GM18870 (cell line): Measurements from ENCODE around the gene ASIC1.

Experiments used
- ATAC-seq: cut with Tn5 transposase; IDR thresholded peaks from one replicate; pipeline ENCODE4 v1.9.1; 2021; ENCODE audit warnings: moderate library complexity; ENCODE audit not compliant: unreplicated experiment

Gene ASIC1

GRCh38 chr12:50040657-50041056 is 16.7 kb upstream of the ASIC1 start:
- no peak for ATAC-seq

DNA sequence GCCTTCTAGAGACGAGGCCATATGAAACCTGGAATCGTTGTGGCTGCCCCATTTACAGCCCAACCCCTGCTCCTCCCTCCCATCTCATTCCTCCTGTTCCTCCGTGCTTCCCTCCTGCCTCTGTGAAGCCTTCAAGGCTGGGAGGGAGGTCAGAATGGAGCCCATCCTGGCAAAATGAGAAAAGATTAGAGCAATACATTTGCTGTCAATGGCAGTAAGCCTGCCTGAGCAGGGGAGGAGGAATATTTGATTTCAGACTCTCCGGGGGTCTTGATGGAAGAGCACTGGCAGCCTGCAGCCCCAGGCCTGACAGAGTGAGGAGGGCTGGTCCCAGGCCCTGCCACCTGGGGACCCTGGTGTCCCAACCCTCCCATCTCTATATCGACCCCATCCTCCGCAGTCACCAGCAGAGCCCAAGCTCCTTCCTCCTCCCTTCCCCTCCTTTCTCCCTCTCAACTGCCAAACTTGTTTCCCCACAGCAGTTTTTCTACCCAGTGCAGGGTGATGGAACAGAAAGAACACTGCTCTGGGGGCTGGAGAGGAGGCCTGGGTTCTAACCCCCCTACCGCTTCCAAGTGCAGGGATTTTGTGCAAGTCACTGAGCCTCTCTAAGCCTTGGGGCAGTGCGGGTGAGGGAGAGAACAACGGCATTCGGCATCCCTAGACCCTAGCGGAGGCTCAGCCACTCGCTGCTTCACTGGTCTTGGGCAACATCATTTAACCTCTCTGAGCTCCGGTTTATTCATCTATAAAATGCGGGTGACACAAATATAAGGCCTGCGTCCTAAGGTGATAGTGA is 16.1 kb upstream of the ASIC1 start:
- no peak for ATAC-seq

DNA sequence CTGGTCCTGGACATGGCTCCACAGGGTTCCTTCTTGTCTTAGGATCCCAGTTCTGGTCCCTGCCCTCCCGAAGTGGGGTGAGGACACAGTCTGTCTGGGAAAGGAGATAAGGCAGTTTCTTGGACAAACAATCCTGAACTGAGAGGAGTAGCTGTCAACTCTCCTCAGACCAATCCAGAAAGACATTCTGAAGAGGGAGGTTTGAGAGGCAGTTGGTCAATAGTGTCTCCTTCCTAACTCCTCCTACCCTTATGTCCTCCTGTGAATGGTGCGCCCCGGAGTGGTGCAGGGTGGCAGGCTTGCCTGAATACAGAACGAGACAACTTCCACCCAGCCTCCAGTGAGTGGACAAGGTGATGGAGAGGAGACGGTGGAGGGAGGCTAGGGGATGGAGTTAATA is 15.4 kb upstream of the ASIC1 start:
- no peak for ATAC-seq

DNA sequence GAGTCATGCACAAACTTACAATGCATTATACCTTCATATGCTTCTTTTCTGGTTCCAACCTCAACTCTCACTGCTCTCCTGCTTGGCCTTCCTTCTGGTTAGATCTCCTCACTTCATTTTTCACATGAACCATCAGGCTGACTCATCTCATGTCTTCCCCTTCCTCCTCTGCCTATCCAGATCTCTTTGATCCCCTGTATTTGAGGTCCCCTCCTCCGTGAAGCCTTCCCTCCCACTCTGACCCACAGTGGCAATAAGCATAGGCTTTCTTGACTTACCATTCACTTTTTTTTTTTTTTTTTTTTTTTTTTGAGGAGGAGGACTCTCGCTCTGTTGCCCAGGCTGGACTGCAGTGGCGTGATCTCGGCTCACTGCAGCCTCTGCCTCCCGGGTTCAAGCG is 14.7 kb upstream of the ASIC1 start:
- ATAC-seq, result no peak

- no peak for ATAC-seq
Measured at GRCh38 chr12:50043308-50043707, 14.1 kb upstream of the ASIC1 start.

GRCh38 chr12:50043854-50044253 is 13.5 kb upstream of the ASIC1 start:
- ATAC-seq, result no peak

- ATAC-seq, result no peak
Measured at GRCh38 chr12:50047693-50048250, 9.6 kb upstream of the ASIC1 start.

DNA sequence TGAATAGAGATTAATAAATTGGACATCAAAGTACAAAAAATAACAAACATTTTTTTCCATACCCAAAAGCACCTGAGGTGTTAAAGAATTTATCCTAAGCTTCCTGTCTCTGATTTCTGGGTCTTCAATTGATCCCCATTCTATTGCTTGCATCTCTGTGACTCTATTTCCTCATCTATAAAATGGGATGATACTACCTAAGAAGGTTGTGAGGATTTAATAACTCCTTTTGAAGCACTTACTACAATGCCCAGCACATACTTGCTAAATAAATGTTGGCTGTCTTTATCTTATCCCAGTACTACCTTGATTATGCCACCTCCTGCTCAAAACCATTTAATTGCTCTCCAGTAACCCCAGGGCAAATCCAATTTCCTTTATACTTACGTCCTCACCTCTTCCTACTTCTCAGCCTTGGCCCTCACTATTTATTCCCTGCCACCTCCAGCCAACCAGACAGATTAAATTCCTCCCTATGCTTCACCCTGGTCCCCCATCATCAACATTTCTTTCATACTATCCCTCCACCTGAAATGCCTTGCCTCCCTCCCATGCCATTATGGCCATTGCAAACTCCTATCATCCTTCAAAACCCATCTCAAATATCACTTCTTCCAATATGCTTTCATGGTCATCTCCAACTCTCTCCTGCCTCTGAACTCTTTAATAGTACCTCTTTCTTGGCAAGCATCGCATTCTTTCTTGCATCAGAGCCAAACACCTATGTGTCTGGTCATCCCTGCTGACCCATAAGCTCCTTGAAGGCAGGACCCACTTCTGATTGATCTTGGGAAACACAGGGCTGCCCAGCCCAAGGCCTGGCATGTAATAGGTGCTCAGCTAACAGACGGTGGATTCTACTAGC is 7.9 kb upstream of the ASIC1 start:
- no peak for ATAC-seq

DNA sequence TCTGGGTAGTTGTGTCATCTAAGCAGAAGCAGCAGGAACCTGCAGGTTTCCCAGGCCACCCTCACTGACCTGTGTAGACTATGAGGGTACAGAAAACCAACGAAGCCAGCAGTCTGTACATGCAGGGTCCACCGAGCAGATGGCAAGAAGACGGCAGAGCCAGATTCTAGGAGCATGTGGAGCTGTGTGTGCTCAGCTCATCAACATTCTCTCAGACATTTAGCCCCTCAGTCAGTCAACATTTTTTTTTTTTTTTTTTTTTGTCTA is 7.3 kb upstream of the ASIC1 start:
- no peak for ATAC-seq

GRCh38 chr12:50050410-50051098 is 6.8 kb upstream of the ASIC1 start:
- ATAC-seq, result no peak

DNA sequence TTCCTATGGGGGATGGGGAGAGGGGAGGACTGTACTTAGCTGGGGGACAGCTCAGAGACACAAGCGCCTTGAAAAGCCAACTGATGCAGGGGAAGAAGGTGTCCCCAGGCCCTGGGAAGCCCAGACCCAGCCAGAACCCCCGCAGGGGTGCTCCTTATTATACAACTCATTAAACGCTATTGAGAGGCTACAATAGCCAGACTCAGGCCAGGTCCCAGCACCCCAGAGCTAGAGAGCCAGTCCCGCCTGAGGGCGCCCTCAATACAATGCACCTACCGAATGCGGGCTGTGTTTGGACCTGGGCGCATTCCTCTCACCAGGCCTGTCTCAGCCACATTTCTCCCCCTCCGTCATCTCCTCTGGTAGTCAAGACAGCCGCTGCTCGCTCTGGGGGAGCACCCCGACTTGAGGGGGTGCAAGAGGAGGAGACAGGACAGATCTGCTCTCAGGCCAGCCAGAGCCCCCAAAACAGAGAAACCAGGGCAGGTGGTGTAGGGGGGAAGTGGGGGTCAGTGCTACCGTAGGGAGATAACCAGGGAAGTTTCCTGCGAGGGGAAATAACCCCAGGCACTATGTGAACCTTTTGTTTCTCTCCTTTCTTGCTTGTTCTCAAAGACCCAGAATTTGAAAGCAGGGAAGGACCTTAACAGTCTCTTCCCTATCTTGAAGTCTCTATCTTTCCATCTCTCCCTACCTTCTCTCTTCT is 6.1 kb upstream of the ASIC1 start:
- ATAC-seq, result no peak

DNA sequence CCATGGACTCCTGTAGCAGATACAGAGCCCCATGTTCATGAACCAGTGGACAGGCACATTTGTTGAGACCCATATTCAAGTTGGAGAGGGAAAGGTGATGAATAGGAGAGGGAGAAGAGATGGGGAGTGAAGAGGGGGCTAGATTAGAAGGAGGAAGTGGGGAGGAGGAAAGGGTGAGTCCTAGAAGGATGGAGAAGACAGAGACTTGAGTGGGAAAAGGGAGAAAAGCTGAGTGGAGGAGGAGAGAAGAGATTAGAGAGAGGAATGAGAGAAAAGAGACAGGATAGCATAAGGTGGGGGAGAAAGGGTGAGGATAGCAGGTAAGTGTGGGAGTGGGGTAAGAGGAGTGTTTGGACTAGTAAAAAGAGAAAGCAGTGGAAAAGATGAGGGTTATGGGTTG is 4.9 kb upstream of the ASIC1 start:
- ATAC-seq, result no peak

DNA sequence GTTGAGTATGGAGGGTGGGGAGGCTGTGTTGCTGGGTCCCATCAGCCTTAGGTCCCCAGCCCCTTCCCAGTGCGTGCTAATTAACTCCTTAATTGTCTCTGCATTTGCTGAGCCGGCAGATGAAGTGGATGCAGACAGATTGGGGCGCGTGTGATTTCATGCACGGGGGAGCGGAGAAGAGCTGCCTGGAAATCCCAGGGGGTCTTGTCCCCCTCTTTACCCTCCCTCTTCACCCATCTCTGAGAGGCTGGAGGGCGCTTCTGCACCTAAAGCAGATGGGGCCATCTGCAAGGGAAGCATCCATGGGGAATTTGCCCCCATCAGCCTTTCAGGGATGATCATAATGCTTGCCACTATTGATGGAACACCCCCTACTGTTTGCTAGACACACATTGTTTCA is 4.4 kb upstream of the ASIC1 start:
- no peak for ATAC-seq

DNA sequence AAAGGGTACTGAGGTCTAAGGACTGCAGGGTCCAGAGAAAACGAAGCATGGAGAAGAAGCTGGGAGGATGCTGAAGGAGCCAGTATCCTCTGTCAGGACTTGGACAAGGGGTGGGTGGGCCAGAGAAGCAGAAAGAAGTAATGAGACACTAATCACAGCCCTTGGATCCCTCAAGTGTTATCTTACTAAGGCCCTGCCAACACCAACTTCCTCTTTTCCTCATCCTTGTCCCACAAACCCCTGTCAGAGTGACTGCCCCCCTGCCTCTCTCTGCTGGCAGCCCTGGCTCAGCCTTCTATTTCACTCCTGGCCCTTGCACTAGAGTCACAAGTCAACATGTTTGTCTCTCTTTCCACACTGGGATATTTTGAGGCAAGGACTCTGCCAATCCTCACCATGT is 3.8 kb upstream of the ASIC1 start:
- ATAC-seq, result no peak

DNA sequence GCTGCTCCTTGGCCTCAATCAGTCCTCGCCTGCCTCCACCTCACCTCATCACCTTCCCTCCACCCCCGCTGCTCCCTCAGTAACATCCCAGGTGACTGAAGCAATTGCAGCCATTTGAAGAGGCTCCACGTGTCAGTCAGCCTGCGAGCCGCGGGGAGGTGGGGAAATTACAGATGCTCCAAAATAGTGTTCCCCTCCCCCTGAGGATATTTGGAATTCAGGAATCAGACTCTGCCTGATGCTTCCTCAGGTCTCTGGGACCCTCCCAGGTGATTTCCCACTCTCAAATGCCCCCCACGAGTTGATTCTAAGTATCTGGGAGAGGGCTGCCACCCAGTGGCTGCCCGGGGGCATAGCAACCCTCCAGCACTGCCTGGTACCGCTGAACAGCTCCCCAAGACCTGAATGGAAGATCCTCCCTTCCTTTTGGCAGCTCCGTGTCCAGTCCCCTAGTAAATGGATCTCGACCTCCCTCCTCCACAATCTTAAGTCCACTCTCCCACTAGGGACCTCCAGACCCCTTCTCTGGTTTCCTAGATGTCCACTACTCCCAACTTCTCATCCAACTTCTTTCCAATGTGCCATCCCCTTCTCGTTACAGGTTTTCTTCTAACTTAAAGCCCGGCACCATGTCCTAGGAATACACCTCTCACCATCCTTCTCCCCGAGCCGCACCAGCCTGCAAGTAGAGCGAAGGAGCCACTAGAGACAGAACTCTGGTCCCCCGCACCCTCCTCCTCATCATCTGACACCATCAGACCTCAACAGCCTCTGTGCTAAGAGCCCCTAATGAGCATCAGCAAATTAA is 1.4 kb upstream of the ASIC1 start:
- ATAC-seq, result no peak

GRCh38 chr12:50056639-50056976 is 788 bp upstream of the ASIC1 start:
- no peak for ATAC-seq

GRCh38 chr12:50057896-50058670 is 687 bp downstream of the ASIC1 start:
- no peak for ATAC-seq

GRCh38 chr12:50058743-50059312 is 1.4 kb downstream of the ASIC1 start:
- no peak for ATAC-seq

- ATAC-seq, result no peak
Measured at GRCh38 chr12:50059440-50060119, 2.2 kb downstream of the ASIC1 start.
